Thyroid gland (tissue), 4 donors: ENCODE results near the gene SERPINB1.

Source experiments
- POLR2A ChIP-seq, 2 donors: fragments of 450-650 bp; IDR thresholded peaks; one replicate each; pipeline ENCODE4 v1.6.1; 2017; ENCODE audit warnings: antibody characterized with exemption in 2 of 2, mild to moderate bottlenecking in 2 of 2, moderate library complexity in 1 of 2
- TF ChIP-seq, protein P1 (sequence below), 6 experiments: fragments of 200-600 bp in 3 of 6; fragments of 450-650 bp in 3 of 6; sonication (generic) in 3 of 6; IDR thresholded peaks; one replicate each; pipeline ENCODE4 v1.5.1; 2016 to 2019; ENCODE audit warnings: antibody characterized with exemption in 6 of 6, mild to moderate bottlenecking in 2 of 6, inconsistent platforms in 1 of 6, moderate library complexity in 1 of 6

DNA sequence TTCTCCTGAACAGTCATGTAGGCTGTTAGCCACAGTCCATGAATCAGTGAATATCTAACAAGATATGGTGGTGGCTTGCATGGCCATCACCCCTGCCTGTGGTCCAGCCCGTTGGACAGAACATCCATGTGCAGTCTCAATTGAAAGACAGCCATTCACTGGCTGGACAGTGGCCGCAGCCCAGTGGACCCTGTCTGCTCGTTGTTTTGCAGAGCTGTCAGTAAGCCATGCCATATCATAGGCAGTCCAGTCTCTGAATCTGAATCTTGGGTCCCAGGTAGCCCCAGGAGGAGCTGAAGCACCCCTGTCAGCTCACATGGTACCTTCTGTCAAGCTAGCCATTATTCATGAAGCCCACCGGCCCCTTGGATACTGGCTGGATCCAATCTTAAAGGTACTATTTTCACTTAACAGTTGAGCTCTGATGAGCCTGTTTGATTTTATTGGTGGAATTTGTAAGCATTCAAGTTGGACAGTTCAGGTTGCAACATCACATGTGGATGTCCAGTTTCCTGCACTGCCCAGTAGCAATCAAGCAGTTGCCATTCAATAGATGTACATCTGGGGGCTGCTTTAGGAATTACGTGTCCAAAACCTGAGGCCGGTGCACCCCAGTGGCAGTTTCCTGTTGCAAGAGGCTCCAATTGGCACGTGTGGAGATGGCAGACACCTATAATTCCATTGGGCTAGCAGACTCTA lies 37.8 kb downstream of the SERPINB1 start:
- TF ChIP-seq, protein P1, sequence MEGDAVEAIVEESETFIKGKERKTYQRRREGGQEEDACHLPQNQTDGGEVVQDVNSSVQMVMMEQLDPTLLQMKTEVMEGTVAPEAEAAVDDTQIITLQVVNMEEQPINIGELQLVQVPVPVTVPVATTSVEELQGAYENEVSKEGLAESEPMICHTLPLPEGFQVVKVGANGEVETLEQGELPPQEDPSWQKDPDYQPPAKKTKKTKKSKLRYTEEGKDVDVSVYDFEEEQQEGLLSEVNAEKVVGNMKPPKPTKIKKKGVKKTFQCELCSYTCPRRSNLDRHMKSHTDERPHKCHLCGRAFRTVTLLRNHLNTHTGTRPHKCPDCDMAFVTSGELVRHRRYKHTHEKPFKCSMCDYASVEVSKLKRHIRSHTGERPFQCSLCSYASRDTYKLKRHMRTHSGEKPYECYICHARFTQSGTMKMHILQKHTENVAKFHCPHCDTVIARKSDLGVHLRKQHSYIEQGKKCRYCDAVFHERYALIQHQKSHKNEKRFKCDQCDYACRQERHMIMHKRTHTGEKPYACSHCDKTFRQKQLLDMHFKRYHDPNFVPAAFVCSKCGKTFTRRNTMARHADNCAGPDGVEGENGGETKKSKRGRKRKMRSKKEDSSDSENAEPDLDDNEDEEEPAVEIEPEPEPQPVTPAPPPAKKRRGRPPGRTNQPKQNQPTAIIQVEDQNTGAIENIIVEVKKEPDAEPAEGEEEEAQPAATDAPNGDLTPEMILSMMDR (IDR thresholded peaks at IDR 0.05) = no peak
- TF ChIP-seq POLR2A (IDR thresholded peaks at IDR 0.05) = no peak
